HEK293 (cell line): ENCODE data around the gene KANTR.
A peak's percentile ranks its signal among the peaks of the same experiment; 100 is the strongest.

ENCODE experiments used
- GFI1B ChIP-seq: fragments of 450-650 bp; formaldehyde crosslinking; IDR thresholded peaks from 2 replicates; pipeline ENCODE4 v1.5.1; 2016; ENCODE audit warnings: missing biosample characterization, missing genetic modification characterization
- GLI2 ChIP-seq: fragments of 450-650 bp; formaldehyde crosslinking; IDR thresholded peaks from 2 replicates; pipeline ENCODE4; 2017; ENCODE audit warnings: missing biosample characterization, missing genetic modification characterization, low read depth, borderline replicate concordance
- GLI4 ChIP-seq: fragments of 450-650 bp; formaldehyde crosslinking; IDR thresholded peaks from 2 replicates; pipeline ENCODE4 v1.5.1; 2016; ENCODE audit warnings: missing biosample characterization, missing genetic modification characterization
- KLF10 ChIP-seq: fragments of 450-650 bp; IDR thresholded peaks from 2 replicates; pipeline ENCODE4 v1.5.1; 2018; ENCODE audit warnings: missing biosample characterization, mild to moderate bottlenecking, missing genetic modification characterization
- KLF17 ChIP-seq: fragments of 450-650 bp; formaldehyde crosslinking; IDR thresholded peaks from 2 replicates; pipeline ENCODE4 v1.5.1; 2016; ENCODE audit warnings: missing biosample characterization, missing genetic modification characterization
- MYNN ChIP-seq: fragments of 450-650 bp; formaldehyde crosslinking; IDR thresholded peaks from 2 replicates; pipeline ENCODE4 v1.5.1; 2016; ENCODE audit warnings: missing biosample characterization, missing genetic modification characterization, borderline replicate concordance
- PRDM10 ChIP-seq: fragments of 450-650 bp; formaldehyde crosslinking; IDR thresholded peaks from 2 replicates; pipeline ENCODE4 v1.5.1; 2016; ENCODE audit warnings: missing biosample characterization, missing genetic modification characterization
- TSHZ1 ChIP-seq: fragments of 450-650 bp; formaldehyde crosslinking; IDR thresholded peaks from 2 replicates; pipeline ENCODE4 v1.5.1; 2016; ENCODE audit warnings: missing biosample characterization, missing genetic modification characterization, borderline replicate concordance
- ZBTB8A ChIP-seq: fragments of 450-650 bp; formaldehyde crosslinking; IDR thresholded peaks from 2 replicates; pipeline ENCODE4 v1.5.1; 2016; ENCODE audit warnings: missing biosample characterization, missing genetic modification characterization
- ZNF121 ChIP-seq: fragments of 450-650 bp; formaldehyde crosslinking; IDR thresholded peaks from 2 replicates; pipeline ENCODE4 v1.5.1; 2016; ENCODE audit warnings: missing biosample characterization, missing genetic modification characterization
- ZNF16 ChIP-seq: fragments of 450-650 bp; formaldehyde crosslinking; IDR thresholded peaks from 2 replicates; pipeline ENCODE4 v1.5.1; 2016; ENCODE audit warnings: low read depth, missing biosample characterization, missing genetic modification characterization
- ZNF18 ChIP-seq: fragments of 450-650 bp; formaldehyde crosslinking; IDR thresholded peaks from 2 replicates; pipeline ENCODE4 v1.5.1; 2016; ENCODE audit warnings: missing biosample characterization, missing genetic modification characterization
- ZNF248 ChIP-seq: fragments of 450-650 bp; formaldehyde crosslinking; IDR thresholded peaks from 2 replicates; pipeline ENCODE4 v1.5.1; 2017; ENCODE audit warnings: missing biosample characterization, missing genetic modification characterization
- ZNF394 ChIP-seq: fragments of 450-650 bp; formaldehyde crosslinking; IDR thresholded peaks from 2 replicates; pipeline ENCODE4 v1.5.1; 2016; ENCODE audit warnings: missing biosample characterization, missing genetic modification characterization, mild to moderate bottlenecking, moderate library complexity, borderline replicate concordance
- ZNF596 ChIP-seq: fragments of 450-650 bp; IDR thresholded peaks from 2 replicates; pipeline ENCODE4 v1.5.0; 2018; ENCODE audit warnings: missing biosample characterization, mild to moderate bottlenecking, missing genetic modification characterization, moderate library complexity
- ZNF692 ChIP-seq: fragments of 450-650 bp; formaldehyde crosslinking; IDR thresholded peaks from 2 replicates; pipeline ENCODE4 v1.5.1; 2016; ENCODE audit warnings: missing biosample characterization, missing genetic modification characterization
- TF ChIP-seq, protein P1 (sequence below): fragments of 450-650 bp; formaldehyde crosslinking; IDR thresholded peaks from 2 replicates; pipeline ENCODE4 v1.5.1; 2016; ENCODE audit warnings: missing biosample characterization, missing genetic modification characterization
- TF ChIP-seq, protein P2 (sequence below): fragments of 450-650 bp; formaldehyde crosslinking; IDR thresholded peaks from 2 replicates; pipeline ENCODE4 v1.5.1; 2016; ENCODE audit warnings: missing biosample characterization, missing genetic modification characterization

KANTR gene

DNA sequence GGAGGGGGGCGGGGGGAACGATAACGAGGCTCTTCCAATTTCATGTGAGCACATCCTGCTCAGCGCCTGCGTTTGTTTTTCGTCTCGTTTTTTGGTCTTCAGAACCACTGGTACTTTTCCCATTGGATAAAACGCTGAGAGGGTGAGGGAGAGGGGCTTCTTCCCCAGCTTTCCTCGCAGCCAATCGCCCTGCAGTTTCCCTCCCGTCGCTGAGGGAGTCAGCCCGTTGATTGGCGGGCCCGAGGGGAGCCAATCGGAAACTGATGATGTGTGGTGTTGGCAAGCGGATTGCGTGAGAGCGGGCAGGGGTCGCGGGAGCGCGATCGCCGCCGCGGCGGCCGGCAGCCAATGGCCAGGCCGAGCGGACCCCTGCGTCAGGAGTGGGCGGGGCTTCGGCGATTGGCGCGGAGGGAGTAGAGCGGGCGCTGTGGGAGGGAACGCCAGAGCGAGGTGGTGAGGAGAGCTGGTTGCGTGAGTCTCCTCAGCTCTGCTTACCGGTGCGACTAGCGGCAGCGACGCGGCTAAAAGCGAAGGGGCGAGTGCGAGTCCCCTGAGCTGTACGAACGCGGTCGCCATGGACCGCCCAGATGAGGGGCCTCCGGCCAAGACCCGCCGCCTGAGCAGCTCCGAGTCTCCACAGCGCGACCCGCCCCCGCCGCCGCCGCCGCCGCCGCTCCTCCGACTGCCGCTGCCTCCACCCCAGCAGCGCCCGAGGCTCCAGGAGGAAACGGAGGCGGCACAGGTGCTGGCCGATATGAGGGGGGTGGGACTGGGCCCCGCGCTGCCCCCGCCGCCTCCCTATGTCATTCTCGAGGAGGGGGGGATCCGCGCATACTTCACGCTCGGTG lies 11.8 kb upstream of the KANTR start, which contains the start of gene TSPYL2 (continued):
- TF ChIP-seq ZNF121 (tag by site-specific recombination) (no peak), ZNF248 (tag by site-specific recombination) (no peak), ZNF692 (tag by site-specific recombination) (0 out of 2 replicates have a peak, but pooled peaks have one; percentile 44), ZNF16 (tag by site-specific recombination) (no peak), TSHZ1 (tag by site-specific recombination) (no peak), GLI2 (tag by site-specific recombination) (no peak), ZNF394 (tag by site-specific recombination) (peak; percentile 19; the same call in 1 of the 2 replicates), KLF10 (no peak), KLF17 (tag by site-specific recombination) (peak; percentile 75), GFI1B (tag by site-specific recombination) (no peak), ZNF18 (tag by site-specific recombination) (no peak), ZBTB8A (tag by site-specific recombination) (0 out of 2 replicates have a peak, but pooled peaks have one; percentile 9), MYNN (no peak), GLI4 (tag by site-specific recombination) (peak; percentile 32; the same call in 1 of the 2 replicates), ZNF596 (peak; percentile 59), PRDM10 (no peak)
- TF ChIP-seq, protein P1, sequence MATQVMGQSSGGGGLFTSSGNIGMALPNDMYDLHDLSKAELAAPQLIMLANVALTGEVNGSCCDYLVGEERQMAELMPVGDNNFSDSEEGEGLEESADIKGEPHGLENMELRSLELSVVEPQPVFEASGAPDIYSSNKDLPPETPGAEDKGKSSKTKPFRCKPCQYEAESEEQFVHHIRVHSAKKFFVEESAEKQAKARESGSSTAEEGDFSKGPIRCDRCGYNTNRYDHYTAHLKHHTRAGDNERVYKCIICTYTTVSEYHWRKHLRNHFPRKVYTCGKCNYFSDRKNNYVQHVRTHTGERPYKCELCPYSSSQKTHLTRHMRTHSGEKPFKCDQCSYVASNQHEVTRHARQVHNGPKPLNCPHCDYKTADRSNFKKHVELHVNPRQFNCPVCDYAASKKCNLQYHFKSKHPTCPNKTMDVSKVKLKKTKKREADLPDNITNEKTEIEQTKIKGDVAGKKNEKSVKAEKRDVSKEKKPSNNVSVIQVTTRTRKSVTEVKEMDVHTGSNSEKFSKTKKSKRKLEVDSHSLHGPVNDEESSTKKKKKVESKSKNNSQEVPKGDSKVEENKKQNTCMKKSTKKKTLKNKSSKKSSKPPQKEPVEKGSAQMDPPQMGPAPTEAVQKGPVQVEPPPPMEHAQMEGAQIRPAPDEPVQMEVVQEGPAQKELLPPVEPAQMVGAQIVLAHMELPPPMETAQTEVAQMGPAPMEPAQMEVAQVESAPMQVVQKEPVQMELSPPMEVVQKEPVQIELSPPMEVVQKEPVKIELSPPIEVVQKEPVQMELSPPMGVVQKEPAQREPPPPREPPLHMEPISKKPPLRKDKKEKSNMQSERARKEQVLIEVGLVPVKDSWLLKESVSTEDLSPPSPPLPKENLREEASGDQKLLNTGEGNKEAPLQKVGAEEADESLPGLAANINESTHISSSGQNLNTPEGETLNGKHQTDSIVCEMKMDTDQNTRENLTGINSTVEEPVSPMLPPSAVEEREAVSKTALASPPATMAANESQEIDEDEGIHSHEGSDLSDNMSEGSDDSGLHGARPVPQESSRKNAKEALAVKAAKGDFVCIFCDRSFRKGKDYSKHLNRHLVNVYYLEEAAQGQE (tag by site-specific recombination), result peak; percentile 13; the same call in 1 of the 2 replicates
- TF ChIP-seq, protein P2, sequence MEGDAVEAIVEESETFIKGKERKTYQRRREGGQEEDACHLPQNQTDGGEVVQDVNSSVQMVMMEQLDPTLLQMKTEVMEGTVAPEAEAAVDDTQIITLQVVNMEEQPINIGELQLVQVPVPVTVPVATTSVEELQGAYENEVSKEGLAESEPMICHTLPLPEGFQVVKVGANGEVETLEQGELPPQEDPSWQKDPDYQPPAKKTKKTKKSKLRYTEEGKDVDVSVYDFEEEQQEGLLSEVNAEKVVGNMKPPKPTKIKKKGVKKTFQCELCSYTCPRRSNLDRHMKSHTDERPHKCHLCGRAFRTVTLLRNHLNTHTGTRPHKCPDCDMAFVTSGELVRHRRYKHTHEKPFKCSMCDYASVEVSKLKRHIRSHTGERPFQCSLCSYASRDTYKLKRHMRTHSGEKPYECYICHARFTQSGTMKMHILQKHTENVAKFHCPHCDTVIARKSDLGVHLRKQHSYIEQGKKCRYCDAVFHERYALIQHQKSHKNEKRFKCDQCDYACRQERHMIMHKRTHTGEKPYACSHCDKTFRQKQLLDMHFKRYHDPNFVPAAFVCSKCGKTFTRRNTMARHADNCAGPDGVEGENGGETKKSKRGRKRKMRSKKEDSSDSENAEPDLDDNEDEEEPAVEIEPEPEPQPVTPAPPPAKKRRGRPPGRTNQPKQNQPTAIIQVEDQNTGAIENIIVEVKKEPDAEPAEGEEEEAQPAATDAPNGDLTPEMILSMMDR (tag by site-specific recombination), result 0 out of 2 replicates have a peak, but pooled peaks have one; percentile 42
